Osteocyte (in vitro differentiated cells): ENCODE results near the gene AMN. TPM values are rescaled to one million over a fixed set of nuclear protein-coding genes. Genes with fewer than 3 reads are reported as not detected.
"Not testable (repeated sequence)": the region's sequence is repeated elsewhere in the genome, so short reads cannot be mapped to it uniquely, and the experiment has no call there.

Source experiments
- DNase-seq: peaks from one replicate; pipeline ENCODE4 v3.0.0; 2021; ENCODE audit warnings: mixed read lengths; ENCODE audit not compliant: unreplicated experiment; ENCODE audit errors: extremely low spot score
- H3K27ac Mint-ChIP-seq: one replicate; pipeline ENCODE4 v1.8.0; 2021; ENCODE audit warnings: mild to moderate bottlenecking, mixed read lengths; ENCODE audit not compliant: unreplicated experiment
- H3K27me3 Mint-ChIP-seq: one replicate; pipeline ENCODE4 v1.8.0; 2021; ENCODE audit warnings: mixed read lengths; ENCODE audit not compliant: unreplicated experiment
- H3K36me3 Mint-ChIP-seq: one replicate; pipeline ENCODE4 v1.8.0; 2021; ENCODE audit warnings: mixed read lengths; ENCODE audit not compliant: unreplicated experiment
- H3K4me1 Mint-ChIP-seq: one replicate; pipeline ENCODE4 v1.8.0; 2021; ENCODE audit warnings: mixed read lengths; ENCODE audit not compliant: unreplicated experiment
- H3K4me3 Mint-ChIP-seq: one replicate; pipeline ENCODE4 v1.8.0; 2021; ENCODE audit warnings: mild to moderate bottlenecking, moderate library complexity, mixed read lengths; ENCODE audit not compliant: unreplicated experiment
- H3K9me3 Mint-ChIP-seq: one replicate; pipeline ENCODE4 v1.8.0; 2021; ENCODE audit warnings: mixed read lengths; ENCODE audit not compliant: unreplicated experiment
- total RNA-seq: library from RNA; stranded (reverse); gene quantifications from 2 replicates; pipeline ENCODE4 v1.2.1, GENCODE V29; 2021
- TF ChIP-seq, protein P1 (sequence below): fragments of 200-600 bp; sonication (generic); IDR thresholded peaks from 2 replicates; pipeline ENCODE4 v1.5.0; 2021; ENCODE audit warnings: antibody characterized with exemption, mild to moderate bottlenecking, moderate library complexity

Gene AMN
- total RNA-seq, 1 donor from 2014 or later: 0.86 TPM

DNA sequence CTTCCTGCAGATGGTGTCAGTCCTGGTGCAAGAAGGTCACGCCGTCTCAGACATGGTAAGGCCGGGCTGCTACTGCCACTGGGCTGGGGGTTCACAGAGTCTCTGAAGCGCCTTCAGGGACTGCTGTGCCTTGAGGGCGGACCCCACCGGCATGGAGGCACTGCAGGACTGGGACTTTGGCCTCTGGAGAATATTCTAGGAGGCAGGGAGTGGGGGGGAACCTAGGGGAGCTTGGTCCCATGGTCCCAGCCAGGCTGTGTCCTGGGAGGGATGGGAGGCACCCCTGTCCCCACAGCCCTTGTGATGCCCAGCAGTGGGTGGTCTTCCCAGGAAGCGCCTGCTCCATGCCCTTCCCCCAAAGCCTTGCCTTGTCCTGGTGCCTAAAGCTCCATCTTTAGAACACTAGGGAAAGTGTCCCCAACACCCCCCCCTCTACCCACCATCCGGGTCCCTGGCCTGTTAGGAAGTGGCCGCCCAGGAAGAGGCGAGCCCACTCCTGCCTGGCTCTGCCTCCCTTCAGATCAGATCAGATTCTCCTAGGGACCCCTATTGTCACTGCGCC is 1.5 kb downstream of the AMN start:
- no peak overlapping the region for H3K4me3 Mint-ChIP-seq
- no peaks in the 10 kb centered on the region for H3K36me3 Mint-ChIP-seq
- TF ChIP-seq, protein P1, sequence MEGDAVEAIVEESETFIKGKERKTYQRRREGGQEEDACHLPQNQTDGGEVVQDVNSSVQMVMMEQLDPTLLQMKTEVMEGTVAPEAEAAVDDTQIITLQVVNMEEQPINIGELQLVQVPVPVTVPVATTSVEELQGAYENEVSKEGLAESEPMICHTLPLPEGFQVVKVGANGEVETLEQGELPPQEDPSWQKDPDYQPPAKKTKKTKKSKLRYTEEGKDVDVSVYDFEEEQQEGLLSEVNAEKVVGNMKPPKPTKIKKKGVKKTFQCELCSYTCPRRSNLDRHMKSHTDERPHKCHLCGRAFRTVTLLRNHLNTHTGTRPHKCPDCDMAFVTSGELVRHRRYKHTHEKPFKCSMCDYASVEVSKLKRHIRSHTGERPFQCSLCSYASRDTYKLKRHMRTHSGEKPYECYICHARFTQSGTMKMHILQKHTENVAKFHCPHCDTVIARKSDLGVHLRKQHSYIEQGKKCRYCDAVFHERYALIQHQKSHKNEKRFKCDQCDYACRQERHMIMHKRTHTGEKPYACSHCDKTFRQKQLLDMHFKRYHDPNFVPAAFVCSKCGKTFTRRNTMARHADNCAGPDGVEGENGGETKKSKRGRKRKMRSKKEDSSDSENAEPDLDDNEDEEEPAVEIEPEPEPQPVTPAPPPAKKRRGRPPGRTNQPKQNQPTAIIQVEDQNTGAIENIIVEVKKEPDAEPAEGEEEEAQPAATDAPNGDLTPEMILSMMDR: no peak
- peaks cover 2% of the 10 kb centered on the region for H3K4me1 Mint-ChIP-seq
- no peaks in the 10 kb centered on the region for H3K27me3 Mint-ChIP-seq
- no peaks in the 10 kb centered on the region for H3K9me3 Mint-ChIP-seq
- no peak for DNase-seq
- no peak overlapping the region for H3K27ac Mint-ChIP-seq

DNA sequence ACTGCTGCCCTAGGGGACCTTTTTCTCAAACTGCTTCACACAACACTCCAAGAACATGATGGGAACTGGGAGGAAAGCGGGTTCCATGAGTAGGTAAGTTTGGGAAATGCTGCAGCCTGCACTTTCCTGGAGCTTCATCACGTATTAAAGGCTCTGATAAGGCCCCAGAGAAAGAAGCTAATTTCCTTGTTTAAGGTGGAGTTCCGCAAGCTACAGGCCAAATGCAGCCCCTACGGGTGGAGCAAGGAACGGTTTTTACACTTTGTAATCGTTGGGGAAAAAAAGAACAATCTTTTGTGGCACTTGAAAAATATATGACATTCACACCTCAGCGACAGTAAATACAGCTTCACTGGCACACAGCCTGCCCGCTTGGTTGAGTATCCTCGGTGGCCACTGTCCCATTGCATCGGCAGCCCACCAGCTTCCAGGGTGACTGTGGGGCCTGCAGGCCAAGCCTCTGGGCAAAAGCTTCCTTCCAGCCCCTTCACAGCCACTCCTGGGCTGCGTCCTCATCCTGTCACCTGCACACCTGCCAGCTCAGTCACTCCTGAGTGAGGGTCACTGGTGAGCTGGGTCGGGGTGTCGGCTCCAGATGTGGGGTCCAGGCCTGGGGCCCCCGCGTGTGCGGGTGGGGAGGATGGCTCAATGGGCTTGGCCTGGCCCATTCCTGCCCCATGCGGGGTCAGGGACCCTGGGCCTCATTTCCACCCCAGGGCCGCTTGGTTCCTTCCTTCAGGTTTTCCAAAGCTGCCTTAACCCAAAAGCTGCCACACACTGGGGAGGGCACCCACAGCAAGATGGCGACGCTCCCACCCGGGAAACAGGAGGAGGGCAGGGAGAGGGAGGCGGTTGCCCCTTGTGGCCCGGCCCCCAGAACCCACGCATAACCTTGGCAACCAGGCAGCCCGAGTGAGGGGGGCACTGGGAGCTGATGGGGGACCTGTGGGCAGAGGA is 2.4 kb downstream of the AMN start:
- H3K36me3 Mint-ChIP-seq: no peaks in the 10 kb centered on the region
- no peak for DNase-seq
- H3K27me3 Mint-ChIP-seq: no peaks in the 10 kb centered on the region
- H3K4me1 Mint-ChIP-seq: peaks cover 2% of the 10 kb centered on the region
- TF ChIP-seq, protein P1: no peak
- no peak overlapping the region for H3K4me3 Mint-ChIP-seq
- no peak overlapping the region for H3K27ac Mint-ChIP-seq
- H3K9me3 Mint-ChIP-seq: no peaks in the 10 kb centered on the region

DNA sequence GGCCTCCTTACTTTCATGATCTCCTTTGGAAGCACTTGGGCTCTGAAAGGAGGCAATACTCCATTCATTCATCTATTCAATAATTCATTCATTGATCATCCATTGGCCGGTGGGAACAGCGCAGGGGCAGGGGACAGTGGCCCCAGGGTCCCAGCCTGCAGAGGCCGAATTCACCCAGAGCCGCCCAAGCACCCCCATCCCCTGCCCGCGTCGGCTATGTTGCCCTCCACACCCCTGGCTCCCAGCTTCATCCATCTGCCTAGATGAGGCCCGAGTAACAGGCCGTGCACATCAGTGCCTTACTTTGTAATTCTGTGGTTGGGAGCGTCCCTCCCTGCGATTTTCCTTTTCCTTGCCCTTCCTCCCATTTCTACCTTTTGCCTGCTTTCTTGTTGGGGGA is 3.2 kb downstream of the AMN start:
- no peaks in the 10 kb centered on the region for H3K27me3 Mint-ChIP-seq
- H3K27ac Mint-ChIP-seq: no peak overlapping the region
- no peaks in the 10 kb centered on the region for H3K9me3 Mint-ChIP-seq
- no peak for DNase-seq
- H3K4me1 Mint-ChIP-seq: peaks cover 2% of the 10 kb centered on the region
- H3K36me3 Mint-ChIP-seq: no peaks in the 10 kb centered on the region
- no peak overlapping the region for H3K4me3 Mint-ChIP-seq
- TF ChIP-seq, protein P1: no peak

DNA sequence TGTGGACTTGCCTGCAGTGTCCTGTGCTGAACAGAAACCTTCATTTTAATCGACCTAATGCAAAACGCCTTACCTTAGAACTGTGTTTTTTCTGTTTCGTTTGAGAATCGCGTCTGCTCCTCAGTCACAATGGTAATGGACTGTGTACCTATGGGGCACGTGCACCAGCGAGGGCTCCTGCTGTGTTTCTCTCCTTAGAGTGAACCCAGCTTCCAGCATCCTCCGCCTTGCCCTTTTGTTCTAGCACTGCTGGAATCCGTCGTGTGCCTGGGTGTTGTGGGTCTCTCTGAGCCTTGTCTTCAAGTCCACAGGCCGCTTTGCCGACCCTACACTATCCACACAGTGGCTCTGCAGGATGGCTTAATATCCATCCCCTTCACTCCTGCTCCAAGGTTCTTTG is 3.6 kb downstream of the AMN start:
- TF ChIP-seq, protein P1: no peak
- Mint-ChIP-seq H3K4me3 (no peak overlapping the region), H3K4me1 (peaks cover 2% of the 10 kb centered on the region), H3K9me3 (no peaks in the 10 kb centered on the region), H3K27ac (no peak overlapping the region), H3K36me3 (no peaks in the 10 kb centered on the region), H3K27me3 (no peaks in the 10 kb centered on the region)
- no peak for DNase-seq

DNA sequence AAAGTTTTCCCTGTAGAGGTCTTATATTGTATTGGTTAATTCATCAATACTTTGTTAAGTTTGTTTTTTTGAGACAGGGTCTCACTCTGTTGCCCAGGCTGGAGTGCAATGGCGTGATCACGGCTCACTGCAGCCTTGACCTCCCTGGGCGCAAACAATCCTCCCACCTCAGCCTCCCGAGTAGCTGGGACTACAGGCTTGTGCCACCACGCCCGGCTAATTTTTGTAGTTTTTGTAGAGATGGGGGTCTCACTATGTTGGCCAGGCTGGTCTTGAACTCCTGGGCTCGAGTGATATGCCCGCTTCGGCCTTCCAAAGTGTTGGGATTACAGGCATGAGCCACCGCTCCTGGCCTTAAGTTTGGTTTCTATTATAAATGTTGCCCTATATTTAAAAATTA is 4.4 kb downstream of the AMN start:
- not testable (repeated sequence) for H3K27ac Mint-ChIP-seq, DNase-seq, H3K36me3 Mint-ChIP-seq, H3K4me3 Mint-ChIP-seq, H3K9me3 Mint-ChIP-seq, H3K4me1 Mint-ChIP-seq, H3K27me3 Mint-ChIP-seq
